IPS-20b (cell line): ENCODE results near the gene ACR.
"Not testable (repeated sequence)": the region's sequence is repeated elsewhere in the genome, so short reads cannot be mapped to it uniquely, and the experiment has no call there.

Source experiments
- H3K27ac ChIP-seq: one replicate; pipeline ENCODE4 v1.5.1; 2013; ENCODE audit warnings: low read length
- H3K27me3 ChIP-seq: 2 replicates; pipeline ENCODE4 v1.6.1; 2013; ENCODE audit warnings: mild to moderate bottlenecking, low read length, inconsistent platforms; ENCODE audit not compliant: insufficient read depth
- H3K36me3 ChIP-seq: 2 replicates; pipeline ENCODE4 v1.6.1; 2013; ENCODE audit warnings: low read depth, mild to moderate bottlenecking, inconsistent platforms, low read length, moderate library complexity; ENCODE audit not compliant: insufficient read depth
- H3K4me1 ChIP-seq: 2 replicates; pipeline ENCODE4 v1.6.1; 2013; ENCODE audit warnings: mild to moderate bottlenecking, control low read depth, inconsistent platforms, low read length, moderate library complexity; ENCODE audit not compliant: insufficient read depth
- H3K4me3 ChIP-seq: 2 replicates; pipeline ENCODE4 v1.5.1; 2013; ENCODE audit warnings: mild to moderate bottlenecking, low read length, inconsistent platforms
- H3K9ac ChIP-seq: 2 replicates; pipeline ENCODE4 v1.6.1; 2013; ENCODE audit warnings: low read depth, mild to moderate bottlenecking, inconsistent platforms, low read length, moderate library complexity
- H3K9me3 ChIP-seq: 2 replicates; pipeline ENCODE4 v1.6.1; 2013; ENCODE audit warnings: mild to moderate bottlenecking, low read depth, low read length, inconsistent platforms; ENCODE audit not compliant: insufficient read depth

ACR gene

DNA sequence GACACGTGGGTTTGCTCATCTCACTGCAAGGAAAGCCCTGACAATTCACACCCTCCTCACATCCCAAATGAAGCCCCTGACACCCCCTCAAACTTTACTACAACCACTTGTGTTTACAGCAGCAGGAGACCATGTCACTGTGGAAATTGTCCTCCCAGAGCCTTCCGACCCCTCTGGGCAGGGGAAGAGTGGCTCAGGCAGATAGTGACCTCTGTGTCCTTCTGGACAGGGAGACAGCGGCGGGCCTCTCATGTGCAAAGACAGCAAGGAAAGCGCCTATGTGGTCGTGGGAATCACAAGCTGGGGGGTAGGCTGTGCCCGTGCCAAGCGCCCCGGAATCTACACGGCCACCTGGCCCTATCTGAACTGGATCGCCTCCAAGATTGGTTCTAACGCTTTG is 6.4 kb downstream of the ACR start:
- H3K36me3 ChIP-seq, H3K9me3 ChIP-seq, H3K4me3 ChIP-seq, H3K27ac ChIP-seq, H3K4me1 ChIP-seq, H3K9ac ChIP-seq: not testable (repeated sequence)
- peaks cover 33% of the 10 kb centered on the region for H3K27me3 ChIP-seq

GRCh38 chr22:50747521-50747920 is 9.5 kb downstream of the ACR start:
- not testable (repeated sequence) for H3K27ac ChIP-seq, H3K36me3 ChIP-seq, H3K9ac ChIP-seq, H3K9me3 ChIP-seq, H3K4me1 ChIP-seq, H3K4me3 ChIP-seq
- peaks cover 24% of the 10 kb centered on the region for H3K27me3 ChIP-seq

- H3K4me3 ChIP-seq, H3K4me1 ChIP-seq, H3K9ac ChIP-seq, H3K27ac ChIP-seq, H3K9me3 ChIP-seq, H3K36me3 ChIP-seq: not testable (repeated sequence)
- peaks cover 24% of the 10 kb centered on the region for H3K27me3 ChIP-seq
These were observed 10.6 kb downstream of the ACR start for GRCh38 chr22:50748630-50749029.

DNA sequence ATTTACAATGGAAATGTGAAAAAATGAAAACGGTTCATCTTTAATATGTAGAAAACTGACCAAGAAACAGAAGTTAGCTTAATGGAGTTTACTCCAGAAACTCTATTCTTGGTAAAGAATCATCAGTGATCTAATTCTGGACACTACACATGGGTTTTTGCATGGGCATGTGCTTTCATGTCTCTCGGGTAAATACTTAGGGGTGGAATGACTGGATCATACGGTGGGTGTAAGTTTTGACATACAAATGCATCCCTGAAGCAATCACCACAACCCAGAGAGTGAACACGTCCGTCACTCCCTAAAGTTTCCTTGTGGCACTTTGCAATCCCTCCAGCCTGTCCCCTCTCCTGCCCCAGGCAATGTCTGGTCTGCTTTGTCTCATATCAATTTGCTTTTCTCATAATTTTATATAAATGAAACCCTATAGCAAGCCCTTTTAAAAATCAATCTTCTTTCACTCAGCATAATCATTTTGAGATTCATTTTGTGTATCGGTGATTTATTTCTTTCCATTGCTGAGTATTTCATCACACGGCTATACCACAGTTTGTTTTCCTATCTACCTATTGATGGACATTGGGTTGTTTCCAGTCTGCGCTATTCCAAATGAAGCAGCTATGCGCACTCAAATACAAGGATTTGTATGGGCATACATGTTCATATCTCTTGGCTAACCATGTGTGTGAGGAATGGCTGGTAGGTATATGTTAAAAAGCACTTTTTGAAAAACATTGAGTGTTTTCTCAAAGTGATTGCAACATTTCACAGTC is 11.5 kb downstream of the ACR start:
- H3K4me3 ChIP-seq, H3K9ac ChIP-seq, H3K9me3 ChIP-seq, H3K27ac ChIP-seq, H3K4me1 ChIP-seq, H3K36me3 ChIP-seq: not testable (repeated sequence)
- peaks cover 28% of the 10 kb centered on the region for H3K27me3 ChIP-seq

- H3K9me3 ChIP-seq, H3K27ac ChIP-seq, H3K36me3 ChIP-seq: not testable (repeated sequence)
These were observed 17.2 kb downstream of the ACR start for GRCh38 chr22:50755251-50755650.

GRCh38 chr22:50756406-50756805 is 18.4 kb downstream of the ACR start:
- not testable (repeated sequence) for H3K27ac ChIP-seq, H3K9ac ChIP-seq, H3K4me3 ChIP-seq, H3K4me1 ChIP-seq, H3K36me3 ChIP-seq, H3K9me3 ChIP-seq
- H3K27me3 ChIP-seq: peaks cover 52% of the 10 kb centered on the region

More at GRCh38 chr22:50755251-50755650, 17.2 kb downstream of the ACR start:
- H3K4me1 ChIP-seq, H3K9ac ChIP-seq, H3K4me3 ChIP-seq: not testable (repeated sequence)
- H3K27me3 ChIP-seq: peaks cover 44% of the 10 kb centered on the region

- not testable (repeated sequence) for H3K27ac ChIP-seq, H3K4me1 ChIP-seq, H3K9me3 ChIP-seq, H3K36me3 ChIP-seq
- Histone ChIP-seq H3K9ac (peak overlapping the region; percentile 66; the same call in 1 of the 2 replicates), H3K4me3 (peak overlapping the region; percentile 73), H3K27me3 (peaks cover 52% of the 10 kb centered on the region)
These were observed 19.0 kb downstream of the ACR start for GRCh38 chr22:50756949-50757491.

DNA sequence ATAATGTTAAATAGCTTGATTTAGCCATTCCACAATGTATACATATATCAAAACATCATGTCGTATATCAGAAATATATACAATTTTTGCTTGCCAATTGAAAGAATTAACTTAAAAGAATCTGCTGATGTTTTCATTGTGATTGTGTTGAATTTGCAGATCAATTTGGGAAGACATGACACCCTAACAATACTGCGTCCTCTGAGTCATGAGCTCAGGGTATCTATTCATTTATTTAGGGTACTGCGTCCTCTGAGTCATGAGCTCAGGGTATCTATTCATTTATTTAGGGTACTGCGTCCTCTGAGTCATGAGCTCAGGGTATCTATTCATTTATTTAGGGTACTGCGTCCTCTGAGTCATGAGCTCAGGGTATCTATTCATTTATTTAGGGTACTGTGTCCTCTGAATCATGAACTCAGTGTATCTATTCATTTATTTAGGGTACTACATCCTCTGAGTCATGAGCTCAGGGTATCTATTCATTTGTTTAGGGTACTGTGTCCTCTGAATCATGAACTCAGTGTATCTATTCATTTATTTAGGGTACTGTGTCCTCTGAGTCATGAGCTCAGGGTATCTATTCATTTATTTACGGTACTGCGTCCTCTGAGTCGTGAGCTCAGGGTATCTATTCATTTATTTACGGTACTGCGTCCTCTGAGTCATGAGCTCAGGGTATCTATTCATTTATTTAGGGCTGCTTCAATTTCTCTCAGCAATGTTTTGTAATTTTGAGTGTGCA is 21.8 kb downstream of the ACR start:
- H3K4me3 ChIP-seq, H3K36me3 ChIP-seq, H3K27ac ChIP-seq, H3K4me1 ChIP-seq, H3K9me3 ChIP-seq, H3K9ac ChIP-seq: not testable (repeated sequence)
- H3K27me3 ChIP-seq: peaks cover 44% of the 10 kb centered on the region

DNA sequence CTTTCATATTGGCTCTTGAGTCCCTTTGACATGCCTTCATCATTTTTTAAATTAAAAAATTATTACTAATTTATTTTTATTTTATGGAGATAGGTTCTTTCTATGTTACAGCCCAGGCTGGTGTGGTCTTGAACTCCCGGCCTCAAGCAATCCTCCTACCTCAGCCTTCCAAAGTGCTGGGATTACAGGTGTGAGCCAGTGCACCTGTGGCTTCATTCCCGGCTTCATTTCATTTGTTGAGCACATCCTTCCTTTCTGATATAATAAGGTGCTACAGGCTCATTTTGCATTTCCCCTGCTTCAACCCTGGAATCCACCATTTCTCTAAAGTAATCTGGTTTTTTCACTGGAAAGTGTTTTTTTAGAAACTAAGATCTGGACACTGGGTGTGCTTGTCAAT is 23.8 kb downstream of the ACR start:
- H3K9me3 ChIP-seq, H3K36me3 ChIP-seq, H3K4me1 ChIP-seq, H3K27ac ChIP-seq, H3K4me3 ChIP-seq, H3K9ac ChIP-seq: not testable (repeated sequence)
- peaks cover 35% of the 10 kb centered on the region for H3K27me3 ChIP-seq

GRCh38 chr22:50764288-50764687 is 26.3 kb downstream of the ACR start:
- not testable (repeated sequence) for H3K9me3 ChIP-seq, H3K36me3 ChIP-seq, H3K4me3 ChIP-seq, H3K27ac ChIP-seq, H3K4me1 ChIP-seq, H3K9ac ChIP-seq
- peaks cover 11% of the 10 kb centered on the region; the same call in 1 of the 2 replicates for H3K27me3 ChIP-seq

- H3K4me1 ChIP-seq, H3K4me3 ChIP-seq: not testable (repeated sequence)
These were observed 37.1 kb downstream of the ACR start for GRCh38 chr22:50775132-50775531.

DNA sequence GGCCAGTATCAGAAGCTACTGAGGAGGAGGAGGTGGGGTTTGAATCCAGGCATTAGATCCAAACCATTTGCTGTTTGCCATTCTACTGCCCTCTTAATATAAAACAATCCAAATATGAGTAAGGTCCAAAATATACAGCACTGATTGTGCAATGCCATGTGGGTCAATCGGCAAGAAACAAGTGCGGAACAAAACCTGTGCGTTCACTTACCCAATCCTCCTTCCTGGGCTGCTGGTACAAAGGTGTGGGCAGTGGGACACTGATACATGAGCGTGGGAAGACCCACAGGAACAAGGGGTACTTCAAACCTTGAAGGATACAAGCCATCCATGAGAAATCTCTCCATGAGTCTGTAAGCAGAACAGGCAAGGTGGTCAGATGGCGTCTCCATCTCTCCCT is 39.6 kb downstream of the ACR start:
- H3K9me3 ChIP-seq, H3K27me3 ChIP-seq, H3K4me1 ChIP-seq, H3K36me3 ChIP-seq, H3K4me3 ChIP-seq, H3K27ac ChIP-seq, H3K9ac ChIP-seq: not testable (repeated sequence)

More at GRCh38 chr22:50775132-50775531, 37.1 kb downstream of the ACR start:
- not testable (repeated sequence) for H3K9ac ChIP-seq, H3K9me3 ChIP-seq, H3K36me3 ChIP-seq, H3K27me3 ChIP-seq, H3K27ac ChIP-seq
